ENCODE measurements around the gene EIF4H. TPM values are rescaled to one million over a fixed set of nuclear protein-coding genes. Genes with fewer than 3 reads are reported as not detected.

Gene EIF4H
- 213 and 220 TPM in 2 replicates for total RNA-seq
- long read RNA-seq, transcript EIF4H-201 (7 exons, 2,679 nt), result minor isoform, 34 of 1,105 reads
- long read RNA-seq, transcript EIF4H-202 (6 exons, 2,503 nt), result major isoform, 1,012 of 1,105 reads
- long read RNA-seq, partial matches to known transcripts, result 42 of 1,105 reads
- long read RNA-seq, other reads (novel, unspliced or antisense), result 16 of 1,105 reads

GRCh38 chr7:74173866-74174605, at the start of gene EIF4H:
Gene EIF4H (plus strand): TSS chr7:74174356. CDS start chr7:74174384, 28 bp downstream.
- H3K4me1 Mint-ChIP-seq (ENCODE audit: low read depth), result peaks cover 32% of the 10 kb centered on the region
- no peak for TF ChIP-seq CTCF (IDR thresholded peaks at IDR 0.05; ENCODE audit: unreplicated experiment)
- H3K27ac Mint-ChIP-seq, result peak within 1 kb of the TSS; percentile 98
- H3K9me3 Mint-ChIP-seq (ENCODE audit: low read depth), result no peaks in the 10 kb centered on the region
- DNase-seq (ENCODE audit: low spot score, unreplicated experiment), result peak; percentile 95
- peak within 1 kb of the TSS; percentile 90 for H3K4me3 Mint-ChIP-seq (ENCODE audit: low read depth)
- H3K27me3 Mint-ChIP-seq, result no peaks in the 10 kb centered on the region
- H3K36me3 Mint-ChIP-seq (ENCODE audit: insufficient read depth), result peaks cover 13% of the 10 kb centered on the region

GRCh38 chr7:74126220-74126880, 47.8 kb upstream of the EIF4H start:
- Mint-ChIP-seq H3K36me3 (ENCODE audit: insufficient read depth) (peaks cover 2% of the 10 kb centered on the region), H3K4me3 (ENCODE audit: low read depth) (no peak overlapping the region), H3K9me3 (ENCODE audit: low read depth) (no peaks in the 10 kb centered on the region), H3K27me3 (no peaks in the 10 kb centered on the region), H3K4me1 (ENCODE audit: low read depth) (no peaks in the 10 kb centered on the region), H3K27ac (no peak overlapping the region)
- TF ChIP-seq CTCF (IDR thresholded peaks at IDR 0.05; ENCODE audit: unreplicated experiment), result no peak
- DNase-seq (ENCODE audit: low spot score, unreplicated experiment), result no peak

- no peaks in the 10 kb centered on the region for H3K4me1 Mint-ChIP-seq (ENCODE audit: low read depth)
- no peak for TF ChIP-seq CTCF (IDR thresholded peaks at IDR 0.05; ENCODE audit: unreplicated experiment)
- H3K4me3 Mint-ChIP-seq (ENCODE audit: low read depth), result no peak overlapping the region
- no peaks in the 10 kb centered on the region for H3K36me3 Mint-ChIP-seq (ENCODE audit: insufficient read depth)
- H3K27ac Mint-ChIP-seq, result no peak overlapping the region
- no peaks in the 10 kb centered on the region for H3K27me3 Mint-ChIP-seq
- H3K9me3 Mint-ChIP-seq (ENCODE audit: low read depth), result no peaks in the 10 kb centered on the region
- no peak for DNase-seq (ENCODE audit: low spot score, unreplicated experiment)
Measured at GRCh38 chr7:74129887-74130286, 44.3 kb upstream of the EIF4H start.

- no peak for DNase-seq (ENCODE audit: low spot score, unreplicated experiment)
- TF ChIP-seq CTCF (IDR thresholded peaks at IDR 0.05; ENCODE audit: unreplicated experiment), result no peak
- H3K4me3 Mint-ChIP-seq (ENCODE audit: low read depth), result no peak overlapping the region
- H3K27me3 Mint-ChIP-seq, result no peaks in the 10 kb centered on the region
- no peaks in the 10 kb centered on the region for H3K9me3 Mint-ChIP-seq (ENCODE audit: low read depth)
- H3K36me3 Mint-ChIP-seq (ENCODE audit: insufficient read depth), result no peaks in the 10 kb centered on the region
- H3K4me1 Mint-ChIP-seq (ENCODE audit: low read depth), result no peaks in the 10 kb centered on the region
- no peak overlapping the region for H3K27ac Mint-ChIP-seq
Measured at GRCh38 chr7:74130518-74130917, 43.6 kb upstream of the EIF4H start.

- Mint-ChIP-seq H3K27ac (no peak overlapping the region), H3K9me3 (ENCODE audit: low read depth) (no peaks in the 10 kb centered on the region), H3K4me3 (ENCODE audit: low read depth) (no peak overlapping the region), H3K4me1 (ENCODE audit: low read depth) (peaks cover 3% of the 10 kb centered on the region), H3K36me3 (ENCODE audit: insufficient read depth) (no peaks in the 10 kb centered on the region), H3K27me3 (peaks cover 9% of the 10 kb centered on the region)
- TF ChIP-seq CTCF (IDR thresholded peaks at IDR 0.05; ENCODE audit: unreplicated experiment), result no peak
- DNase-seq (ENCODE audit: low spot score, unreplicated experiment), result no peak
Measured at GRCh38 chr7:74134117-74134620, 40.0 kb upstream of the EIF4H start.
